Uterus (tissue), 4 donors: ENCODE data around the gene LONRF3. TPM values are rescaled to one million over a fixed set of nuclear protein-coding genes. Genes with fewer than 3 reads are reported as not detected.

Experiments used
- DNase-seq, 2 donors: peaks; one replicate each; pipeline ENCODE4 v3.0.0-alpha.2; 2019 to 2020
- H3K27ac ChIP-seq, 2 donors: fragments of 200-600 bp; sonication (generic); 1 replicate in 1 of 2; 2 replicates in 1 of 2; pipeline ENCODE4 v1.5.1; 2016 to 2018
- H3K27me3 ChIP-seq, 2 donors: fragments of 200-600 bp; sonication (generic); one replicate each; pipeline ENCODE4 v1.5.1; 2018 to 2019; ENCODE audit warnings: control low read depth in 1 of 2
- H3K36me3 ChIP-seq, 2 donors: fragments of 200-600 bp; sonication (generic); one replicate each; pipeline ENCODE4 v1.5.1; 2019; ENCODE audit warnings: control low read depth in 1 of 2
- H3K4me1 ChIP-seq, 2 donors: fragments of 200-600 bp; sonication (generic); one replicate each; pipeline ENCODE4 v1.5.1; 2018 to 2019; ENCODE audit warnings: control low read depth in 1 of 2
- H3K4me3 ChIP-seq, 2 donors: fragments of 200-600 bp; sonication (generic); 1 replicate in 1 of 2; 2 replicates in 1 of 2; pipeline ENCODE4 v1.5.1; 2018 to 2019; ENCODE audit warnings: mild to moderate bottlenecking in 1 of 2
- H3K9me3 ChIP-seq, 2 donors: fragments of 200-600 bp; sonication (generic); one replicate each; pipeline ENCODE4 v1.5.1; 2019; ENCODE audit warnings: control low read depth in 1 of 2
- POLR2A ChIP-seq, 2 donors: fragments of 450-650 bp; IDR thresholded peaks; one replicate each; pipeline ENCODE4 v1.6.1; 2016; ENCODE audit warnings: antibody characterized with exemption in 2 of 2, mild to moderate bottlenecking in 1 of 2, moderate library complexity in 1 of 2
- intact Hi-C: fragments of 100-400 bp; cut with DNase I; formaldehyde crosslinking; loops from one replicate; pipeline ENCODE4 v1.15.1; 2023; ENCODE audit warnings: low total_unique reads
- total RNA-seq, 4 donors: library from RNA; depleted of rRNA in 3 of 4; stranded (reverse); fragments of >200 nt in 3 of 4; gene quantifications; one replicate each; pipeline versions ENCODE4 v1.1.0 to v1.2.4, GENCODE V29; 2014 to 2023
- TF ChIP-seq, protein P1 (sequence below), 4 experiments: fragments of 200-600 bp in 2 of 4; fragments of 450-650 bp in 2 of 4; sonication (generic) in 2 of 4; IDR thresholded peaks; one replicate each; pipeline ENCODE4 v1.5.1; 2016 to 2019; ENCODE audit warnings: antibody characterized with exemption in 4 of 4, mild to moderate bottlenecking in 2 of 4, moderate library complexity in 1 of 4
- donor health status: DM: yes; HTN: yes; CAD: no.

The LONRF3 gene
- total RNA-seq, 4 donors from 2014 or later, result 2.5 to 13.2 (median 7.4) TPM

DNA sequence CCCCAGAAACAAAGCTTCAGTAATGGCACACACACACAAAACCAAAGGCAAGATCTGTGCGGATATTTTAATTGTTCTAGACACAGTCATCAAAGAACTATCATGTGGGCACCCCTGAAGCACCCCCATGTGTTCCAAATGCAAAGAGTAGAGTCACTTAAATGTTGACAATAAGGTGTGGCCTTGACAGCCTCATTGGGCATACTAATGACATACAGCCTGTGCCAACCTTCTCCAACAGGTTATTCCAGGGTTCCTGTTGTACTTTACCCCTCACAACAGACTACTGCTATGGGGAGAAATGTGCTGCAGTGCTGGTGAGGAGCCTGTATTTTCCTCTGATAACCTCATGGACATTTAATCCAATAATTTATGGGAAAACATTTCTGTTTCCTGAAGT is 68.6 kb downstream of the LONRF3 start:
- Histone ChIP-seq H3K36me3 (no peaks in the 10 kb centered on the region), H3K4me1 (no peaks in the 10 kb centered on the region), H3K9me3 (no peaks in the 10 kb centered on the region), H3K4me3 (no peak overlapping the region), H3K27me3 (no peaks in the 10 kb centered on the region), H3K27ac (no peak overlapping the region)
- no peak for TF ChIP-seq POLR2A (IDR thresholded peaks at IDR 0.05)
- TF ChIP-seq, protein P1, sequence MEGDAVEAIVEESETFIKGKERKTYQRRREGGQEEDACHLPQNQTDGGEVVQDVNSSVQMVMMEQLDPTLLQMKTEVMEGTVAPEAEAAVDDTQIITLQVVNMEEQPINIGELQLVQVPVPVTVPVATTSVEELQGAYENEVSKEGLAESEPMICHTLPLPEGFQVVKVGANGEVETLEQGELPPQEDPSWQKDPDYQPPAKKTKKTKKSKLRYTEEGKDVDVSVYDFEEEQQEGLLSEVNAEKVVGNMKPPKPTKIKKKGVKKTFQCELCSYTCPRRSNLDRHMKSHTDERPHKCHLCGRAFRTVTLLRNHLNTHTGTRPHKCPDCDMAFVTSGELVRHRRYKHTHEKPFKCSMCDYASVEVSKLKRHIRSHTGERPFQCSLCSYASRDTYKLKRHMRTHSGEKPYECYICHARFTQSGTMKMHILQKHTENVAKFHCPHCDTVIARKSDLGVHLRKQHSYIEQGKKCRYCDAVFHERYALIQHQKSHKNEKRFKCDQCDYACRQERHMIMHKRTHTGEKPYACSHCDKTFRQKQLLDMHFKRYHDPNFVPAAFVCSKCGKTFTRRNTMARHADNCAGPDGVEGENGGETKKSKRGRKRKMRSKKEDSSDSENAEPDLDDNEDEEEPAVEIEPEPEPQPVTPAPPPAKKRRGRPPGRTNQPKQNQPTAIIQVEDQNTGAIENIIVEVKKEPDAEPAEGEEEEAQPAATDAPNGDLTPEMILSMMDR (IDR thresholded peaks at IDR 0.05), result no peak
- intact Hi-C loops, result no loop called here
- no peak for DNase-seq

DNA sequence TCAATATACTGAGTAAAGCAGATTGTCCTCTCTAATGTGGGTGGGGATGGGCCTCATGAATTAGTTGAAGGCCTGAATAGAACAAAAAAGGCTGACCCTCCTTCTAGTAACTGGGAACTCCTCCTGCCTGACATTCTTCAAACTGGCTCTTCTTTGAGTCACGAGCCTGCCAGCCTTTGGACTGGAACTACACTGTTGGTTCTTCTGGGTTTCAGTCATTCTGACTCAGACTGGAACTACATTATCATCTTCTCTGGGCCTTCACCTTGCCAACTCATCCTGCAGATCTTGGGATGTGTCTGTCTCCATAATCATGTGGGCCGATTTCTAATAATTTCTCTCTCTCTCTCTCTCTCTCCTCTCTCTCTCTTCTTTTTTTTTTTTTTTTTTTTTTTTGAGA is 71.5 kb downstream of the LONRF3 start:
- DNase-seq, result no peak
- TF ChIP-seq, protein P1 (IDR thresholded peaks at IDR 0.05), result no peak
- no peak for TF ChIP-seq POLR2A (IDR thresholded peaks at IDR 0.05)
- Histone ChIP-seq H3K36me3 (no peaks in the 10 kb centered on the region), H3K4me1 (no peaks in the 10 kb centered on the region), H3K27me3 (no peaks in the 10 kb centered on the region), H3K9me3 (no peaks in the 10 kb centered on the region), H3K27ac (no peak overlapping the region), H3K4me3 (no peak overlapping the region)
- intact Hi-C loops, result no loop called here

DNA sequence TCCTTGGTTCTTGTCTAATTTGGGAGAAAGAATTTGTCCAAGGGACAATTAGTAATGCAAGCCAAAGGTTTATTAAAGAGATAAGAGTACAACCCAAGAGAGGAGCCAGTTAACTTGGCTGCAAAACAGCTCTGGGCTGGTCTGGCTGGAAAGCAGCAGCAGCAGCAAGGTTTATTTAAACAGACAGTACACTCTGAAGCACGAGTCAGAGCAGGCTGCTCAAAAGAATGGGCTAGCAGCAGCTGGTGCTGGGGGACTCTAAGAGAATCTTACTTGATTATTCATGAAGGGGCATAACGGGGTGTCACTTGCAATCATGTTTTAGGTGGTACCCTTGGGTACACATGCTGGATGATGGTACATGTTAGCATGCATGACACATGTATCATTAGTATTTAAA is 81.3 kb downstream of the LONRF3 start:
- TF ChIP-seq POLR2A (IDR thresholded peaks at IDR 0.05), result no peak
- TF ChIP-seq, protein P1 (IDR thresholded peaks at IDR 0.05), result no peak
- intact Hi-C loops, result no loop called here
- no peak overlapping the region for H3K27ac ChIP-seq
- no peaks in the 10 kb centered on the region for H3K9me3 ChIP-seq
- no peaks in the 10 kb centered on the region for H3K27me3 ChIP-seq
- no peak for DNase-seq
- H3K36me3 ChIP-seq, result no peaks in the 10 kb centered on the region
- H3K4me1 ChIP-seq, result no peaks in the 10 kb centered on the region
- no peak overlapping the region for H3K4me3 ChIP-seq

DNA sequence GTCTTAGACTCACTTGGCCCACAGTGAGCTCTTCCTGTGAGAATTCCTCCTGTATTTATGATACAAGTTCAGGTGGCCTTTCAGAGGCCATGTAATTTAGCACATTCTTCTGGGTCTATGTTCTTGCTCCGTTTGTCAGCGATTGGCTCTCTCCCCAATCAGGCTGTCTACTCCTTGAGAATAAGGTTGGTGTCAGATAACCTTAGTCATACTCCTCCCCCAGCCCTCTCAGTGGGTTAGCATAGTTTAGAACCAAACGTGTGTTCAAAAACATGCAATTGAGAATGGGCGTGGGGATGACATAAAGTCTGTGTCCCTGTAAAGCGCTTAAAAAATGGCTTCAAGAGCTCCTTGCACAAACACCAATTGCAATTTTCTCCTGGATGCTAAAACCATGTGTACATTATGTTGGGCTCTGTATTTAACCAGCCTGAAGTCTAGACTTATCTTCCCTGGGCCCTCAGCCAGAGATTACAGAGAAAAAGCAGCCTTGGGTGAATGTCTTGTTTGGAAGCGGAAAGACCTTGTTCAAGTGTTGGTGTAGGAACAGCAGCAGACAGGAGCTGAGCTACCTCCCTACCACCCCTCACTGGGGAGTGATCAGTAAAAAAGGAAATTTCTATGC is 88.4 kb downstream of the LONRF3 start:
- intact Hi-C loops, result no loop called here
- Histone ChIP-seq H3K9me3 (no peaks in the 10 kb centered on the region), H3K4me1 (no peaks in the 10 kb centered on the region), H3K27ac (no peak overlapping the region), H3K36me3 (no peaks in the 10 kb centered on the region), H3K27me3 (no peaks in the 10 kb centered on the region), H3K4me3 (no peak overlapping the region)
- TF ChIP-seq POLR2A (IDR thresholded peaks at IDR 0.05), result no peak
- TF ChIP-seq, protein P1 (IDR thresholded peaks at IDR 0.05), result no peak
- no peak for DNase-seq

DNA sequence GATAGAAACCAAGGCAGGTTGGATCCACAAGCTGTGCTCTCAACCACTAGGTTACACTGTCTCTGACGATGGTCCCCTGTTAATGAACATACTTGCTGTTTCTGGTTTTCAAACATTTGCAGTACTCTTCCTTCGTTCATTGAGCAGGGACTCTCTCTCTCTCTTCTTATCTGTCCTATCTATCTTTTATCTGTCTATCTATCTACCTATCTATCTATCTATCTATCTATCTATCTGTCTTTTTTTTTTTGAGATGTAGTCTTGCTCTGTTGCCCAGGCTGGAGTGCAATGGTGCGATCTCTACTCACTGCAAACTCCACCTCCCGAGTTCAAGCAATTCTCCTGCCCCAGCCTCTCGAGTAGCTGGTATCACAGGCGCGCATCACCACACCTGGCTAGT is 89.0 kb downstream of the LONRF3 start:
- Histone ChIP-seq H3K27me3 (no peaks in the 10 kb centered on the region), H3K9me3 (no peaks in the 10 kb centered on the region), H3K36me3 (no peaks in the 10 kb centered on the region), H3K4me3 (no peak overlapping the region), H3K27ac (no peak overlapping the region), H3K4me1 (no peaks in the 10 kb centered on the region)
- no peak for TF ChIP-seq POLR2A (IDR thresholded peaks at IDR 0.05)
- TF ChIP-seq, protein P1 (IDR thresholded peaks at IDR 0.05), result no peak
- DNase-seq, result no peak
- intact Hi-C loops, result no loop called here
